ENCODE data around the gene INAVA.

- TF ChIP-seq EZH2phosphoT487 (IDR thresholded peaks at IDR 0.05; ENCODE audit: insufficient read depth, low read depth) (no peak), EZH2 (IDR thresholded peaks at IDR 0.05; ENCODE audit: insufficient read depth, poor library complexity, severe bottlenecking) (no peak)
Observed at GRCh38 chr1:200917291-200917817, 22.7 kb downstream of the INAVA start.
